ENCODE measurements around the gene SNAPC5.

- no peak for TF ChIP-seq CTCF (conservative IDR thresholded peaks at IDR 0.05)
- no peak for TF ChIP-seq EZH2 (IDR thresholded peaks at IDR 0.05; ENCODE audit: low read depth)
Measured at GRCh38 chr15:66535056-66535455, 37.5 kb upstream of the SNAPC5 start.
